Chondrocyte (in vitro differentiated cells): Measurements from ENCODE around the gene LMAN1. TPM values are rescaled to one million over a fixed set of nuclear protein-coding genes. Genes with fewer than 3 reads are reported as not detected.

Experiments used
- DNase-seq: peaks from one replicate; pipeline ENCODE4 v3.0.0; 2021; ENCODE audit warnings: mixed read lengths, low spot score
- H3K27ac Mint-ChIP-seq: one replicate; pipeline ENCODE4 v1.8.0; 2021; ENCODE audit warnings: mild to moderate bottlenecking, moderate library complexity, mixed read lengths; ENCODE audit not compliant: unreplicated experiment
- H3K27me3 Mint-ChIP-seq: 2 replicates; pipeline ENCODE4 v1.8.0; 2021; ENCODE audit warnings: low read depth, mixed read lengths
- H3K36me3 Mint-ChIP-seq: 2 replicates; pipeline ENCODE4 v1.8.0; 2021; ENCODE audit warnings: low read depth, mixed read lengths
- H3K4me1 Mint-ChIP-seq: 2 replicates; pipeline ENCODE4 v1.8.0; 2021; ENCODE audit warnings: low read depth, mild to moderate bottlenecking, mixed read lengths
- H3K4me3 Mint-ChIP-seq: one replicate; pipeline ENCODE4 v1.8.0; 2021; ENCODE audit warnings: mild to moderate bottlenecking, moderate library complexity, mixed read lengths; ENCODE audit not compliant: unreplicated experiment
- H3K9me3 Mint-ChIP-seq: 2 replicates; pipeline ENCODE4 v1.8.0; 2021; ENCODE audit warnings: low read depth, mixed read lengths
- CTCF ChIP-seq: fragments of 200-600 bp; sonication (generic); IDR thresholded peaks from 2 replicates; pipeline ENCODE4 v1.5.0; 2021; ENCODE audit warnings: antibody characterized with exemption, mild to moderate bottlenecking, moderate library complexity
- total RNA-seq: library from RNA; stranded (reverse); gene quantifications from 3 replicates; pipeline ENCODE4 v1.2.1, GENCODE V29; 2021

Gene LMAN1
- total RNA-seq, 1 donor from 2014 or later: 108 TPM

GRCh38 chr18:59282341-59282740 is 76.7 kb downstream of the LMAN1 start:
- H3K4me1 Mint-ChIP-seq: no peaks in the 10 kb centered on the region
- TF ChIP-seq CTCF: no peak
- no peaks in the 10 kb centered on the region for H3K36me3 Mint-ChIP-seq
- H3K27ac Mint-ChIP-seq: no peak overlapping the region
- no peaks in the 10 kb centered on the region for H3K9me3 Mint-ChIP-seq
- no peak for DNase-seq
- H3K27me3 Mint-ChIP-seq: peaks cover 85% of the 10 kb centered on the region
- H3K4me3 Mint-ChIP-seq: no peak overlapping the region

GRCh38 chr18:59279722-59280121 is 79.3 kb downstream of the LMAN1 start:
- H3K36me3 Mint-ChIP-seq: no peaks in the 10 kb centered on the region
- H3K27me3 Mint-ChIP-seq: peaks cover 87% of the 10 kb centered on the region
- no peak overlapping the region for H3K27ac Mint-ChIP-seq
- no peak overlapping the region for H3K4me3 Mint-ChIP-seq
- H3K4me1 Mint-ChIP-seq: no peaks in the 10 kb centered on the region
- H3K9me3 Mint-ChIP-seq: no peaks in the 10 kb centered on the region
- TF ChIP-seq CTCF: no peak
- DNase-seq: no peak

DNA sequence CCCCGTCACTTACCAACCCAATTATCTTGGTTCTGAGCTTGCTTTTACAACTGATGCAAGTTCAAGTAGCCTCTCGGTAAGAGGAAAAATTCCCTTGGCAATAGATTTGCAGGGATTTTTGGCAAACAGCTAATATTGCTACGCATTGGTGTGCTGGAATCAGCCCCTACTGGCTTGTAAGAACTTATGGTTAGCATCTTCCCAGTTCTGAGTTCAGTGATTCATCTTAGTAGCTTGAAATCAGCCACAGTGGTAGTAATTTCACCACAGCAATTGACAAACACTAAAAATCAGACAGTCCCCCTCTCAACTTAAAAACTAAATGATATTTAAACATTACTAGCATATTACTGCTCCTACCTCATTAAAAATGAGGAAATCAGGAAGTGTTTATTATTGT is 79.9 kb downstream of the LMAN1 start:
- DNase-seq: no peak
- no peaks in the 10 kb centered on the region for H3K36me3 Mint-ChIP-seq
- H3K27me3 Mint-ChIP-seq: peaks cover 87% of the 10 kb centered on the region
- TF ChIP-seq CTCF: no peak
- no peak overlapping the region for H3K4me3 Mint-ChIP-seq
- H3K4me1 Mint-ChIP-seq: no peaks in the 10 kb centered on the region
- H3K27ac Mint-ChIP-seq: no peak overlapping the region
- no peaks in the 10 kb centered on the region for H3K9me3 Mint-ChIP-seq

DNA sequence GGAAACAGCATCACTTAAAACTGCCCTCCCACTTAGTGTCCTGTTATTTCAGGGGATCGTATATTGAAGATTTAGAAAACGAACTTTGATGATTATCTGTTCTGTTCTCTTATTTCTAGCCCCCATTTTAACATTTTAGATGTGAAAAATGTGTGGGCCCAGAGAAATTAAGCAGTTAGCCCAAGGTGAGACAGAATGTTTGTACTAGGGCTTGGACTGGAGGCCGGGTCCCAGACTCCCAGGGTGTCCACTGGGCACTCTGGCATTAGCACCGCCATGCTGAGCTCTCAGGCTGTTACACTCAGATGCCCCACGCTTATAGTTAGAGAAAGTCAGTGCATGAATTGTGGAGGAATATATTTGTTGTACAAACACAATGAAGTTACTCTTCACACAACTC is 80.3 kb downstream of the LMAN1 start:
- Mint-ChIP-seq H3K27ac (no peak overlapping the region), H3K36me3 (no peaks in the 10 kb centered on the region), H3K9me3 (no peaks in the 10 kb centered on the region), H3K4me1 (peaks cover 2% of the 10 kb centered on the region), H3K27me3 (peaks cover 88% of the 10 kb centered on the region), H3K4me3 (no peak overlapping the region)
- DNase-seq: no peak
- TF ChIP-seq CTCF: no peak

Other genes with a start within 250 kb of the LMAN1 start
- gene SEC11C, start 219.4 kb downstream of the LMAN1 start, total RNA-seq: 27.6 to 51.1 TPM (median 32.8 TPM) in 3 replicates
- not detected in 3 replicates for gene GRP, start 139.1 kb downstream of the LMAN1 start, total RNA-seq
- not detected in 3 replicates for gene RAX, start 85.8 kb downstream of the LMAN1 start, total RNA-seq
- gene CPLX4, start 40.6 kb downstream of the LMAN1 start, total RNA-seq: not detected in 3 replicates